NCI-H2196 treated with DMSO at 0.1 percent for 48 hours (cell line): Measurements from ENCODE around the gene PAH.

Experiments
- DNase-seq: peaks from one replicate; lab custom pipeline; 2025; ENCODE audit not compliant: unreplicated experiment; lab: John Stamatoyannopoulos, UW

Gene PAH

DNA sequence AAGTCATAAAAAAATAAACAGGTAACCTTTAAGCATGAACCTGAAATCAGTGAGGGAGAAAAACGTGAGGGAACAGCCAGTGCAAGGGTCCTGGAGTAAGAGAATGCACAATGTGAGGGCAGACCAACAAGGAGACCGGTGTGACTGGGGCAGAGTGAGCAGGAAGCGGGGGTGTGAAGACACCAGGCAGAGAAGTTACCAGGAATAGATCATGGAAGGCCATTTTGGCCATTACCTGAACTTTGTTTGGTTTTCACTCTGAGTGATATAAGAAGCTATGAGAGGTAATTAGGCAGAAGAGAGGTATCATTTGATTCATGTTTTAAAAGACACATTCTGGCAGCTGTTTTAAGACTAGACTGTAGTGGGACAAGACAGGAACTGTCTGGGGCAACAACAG, 15.0 kb downstream of the PAH start:
- no peak for DNase-seq

DNA sequence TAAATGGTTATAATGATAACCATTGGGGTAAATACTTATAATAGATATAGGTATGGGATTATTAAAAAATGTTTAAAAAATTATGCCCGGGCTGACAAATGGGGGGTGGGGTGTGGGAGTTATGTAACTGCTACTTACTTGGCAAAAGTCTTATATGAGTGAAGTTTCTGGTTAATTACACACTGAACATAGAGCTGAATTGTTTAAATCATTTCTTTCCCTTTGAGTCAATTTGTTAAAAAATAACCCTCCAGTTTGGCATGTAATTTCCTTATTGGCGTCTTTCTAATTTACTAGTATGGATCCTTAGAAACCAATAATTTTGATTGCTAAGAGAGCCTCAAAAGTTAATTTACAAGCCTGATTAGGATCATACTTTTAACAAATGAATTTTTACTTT, 16.7 kb downstream of the PAH start:
- no peak for DNase-seq

DNA sequence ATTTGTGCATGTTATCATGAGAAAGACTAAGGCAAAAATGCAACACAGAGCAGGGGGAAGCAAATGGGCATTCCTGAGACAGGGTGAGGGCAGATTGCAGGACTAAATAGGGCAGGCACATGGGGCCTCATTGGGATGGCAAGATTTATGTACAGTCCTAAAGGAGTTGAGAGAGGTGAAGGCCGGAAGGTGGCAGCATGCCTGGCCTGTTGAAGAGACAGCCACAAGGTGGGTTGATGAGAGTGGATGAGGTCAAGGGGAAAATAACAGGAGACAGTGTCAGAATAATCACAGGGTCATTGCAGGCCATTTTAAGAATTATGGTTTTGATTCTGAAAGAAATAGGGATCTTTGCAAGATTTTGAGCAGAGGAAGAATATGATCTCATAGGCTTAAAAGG, 21.0 kb downstream of the PAH start:
- DNase-seq = no peak

DNA sequence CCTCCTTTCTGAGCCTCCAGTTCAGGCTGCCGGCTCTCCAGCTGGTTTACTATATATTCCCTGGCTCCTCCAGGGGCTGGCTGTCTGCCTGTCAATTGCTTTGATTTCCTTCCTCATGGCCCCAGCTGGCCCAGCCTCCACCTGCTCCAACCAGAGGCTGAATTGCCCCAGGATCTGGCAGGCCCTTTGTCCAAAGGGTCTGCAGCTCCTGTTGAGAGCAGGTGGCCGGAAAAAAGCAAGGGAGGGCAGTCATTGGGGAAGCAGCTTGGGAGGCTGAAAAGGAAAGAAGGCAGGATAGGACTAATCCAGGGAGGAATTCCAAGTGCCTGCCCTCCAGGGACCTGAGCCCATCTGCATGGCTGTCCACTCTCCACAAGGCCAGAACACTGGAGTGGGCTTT, 25.3 kb downstream of the PAH start:
- DNase-seq = no peak

DNA sequence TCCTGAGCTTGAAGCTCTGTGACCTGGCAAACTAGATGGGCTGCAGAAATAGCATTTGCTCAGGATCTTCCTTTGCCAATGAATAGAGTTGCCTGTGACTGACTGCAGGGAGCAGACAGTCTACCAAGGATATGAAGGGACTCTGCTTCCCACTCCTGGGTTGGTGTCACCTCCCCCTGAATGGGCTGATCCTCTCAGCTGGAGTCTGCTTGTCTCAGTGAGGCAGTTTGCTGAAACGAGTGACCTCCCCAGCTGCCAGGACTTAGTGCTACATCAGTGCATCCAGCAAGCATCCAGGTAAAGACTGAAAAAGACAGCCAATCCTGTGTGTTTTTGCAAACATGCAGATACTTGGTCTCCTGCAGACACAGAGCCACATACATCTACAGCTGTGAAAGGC, 28.5 kb downstream of the PAH start:
- DNase-seq = no peak

DNA sequence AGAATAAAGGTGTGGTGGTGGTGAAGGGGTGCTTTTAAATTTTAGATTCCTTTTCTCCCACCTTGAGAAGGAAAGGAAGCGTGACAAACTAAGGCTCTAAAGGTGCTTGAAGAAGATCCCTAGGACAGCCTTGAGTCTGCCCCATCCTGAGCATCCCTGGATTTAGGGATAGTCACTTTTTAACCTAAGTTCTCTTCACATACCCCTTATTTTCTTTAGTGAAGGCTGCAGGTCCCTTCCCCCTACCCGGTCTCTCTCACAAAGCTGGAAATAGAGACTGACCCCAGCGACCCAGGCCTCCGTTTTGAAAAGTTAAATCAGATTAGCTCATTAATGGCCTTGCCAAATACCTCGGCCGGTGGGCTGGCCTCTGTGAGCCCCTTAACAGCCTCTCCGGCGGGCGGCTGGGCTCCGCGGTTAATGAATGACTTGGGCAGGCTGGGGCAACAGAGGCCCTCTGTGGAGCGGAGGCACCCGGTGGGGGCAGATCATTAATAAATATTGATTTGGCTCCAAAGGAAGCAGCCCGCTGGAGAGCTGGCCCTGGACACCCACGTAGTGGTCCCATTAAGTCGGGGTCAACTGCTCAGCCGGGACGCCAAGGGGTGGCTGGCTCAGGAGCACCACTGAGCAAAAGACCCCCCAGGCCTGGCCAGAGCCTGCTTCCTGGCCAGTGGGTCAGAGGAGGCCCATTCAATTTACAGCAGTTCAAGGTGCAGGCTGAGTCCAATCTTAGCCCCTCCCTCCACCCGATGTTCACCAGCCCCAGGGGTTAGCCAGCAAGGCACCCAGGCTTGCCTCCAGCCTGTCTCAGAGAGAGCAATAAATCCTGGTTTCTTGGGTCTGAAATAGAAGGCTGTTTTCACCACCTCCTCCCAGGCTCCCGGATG, 31.8 kb downstream of the PAH start:
- no peak for DNase-seq

DNA sequence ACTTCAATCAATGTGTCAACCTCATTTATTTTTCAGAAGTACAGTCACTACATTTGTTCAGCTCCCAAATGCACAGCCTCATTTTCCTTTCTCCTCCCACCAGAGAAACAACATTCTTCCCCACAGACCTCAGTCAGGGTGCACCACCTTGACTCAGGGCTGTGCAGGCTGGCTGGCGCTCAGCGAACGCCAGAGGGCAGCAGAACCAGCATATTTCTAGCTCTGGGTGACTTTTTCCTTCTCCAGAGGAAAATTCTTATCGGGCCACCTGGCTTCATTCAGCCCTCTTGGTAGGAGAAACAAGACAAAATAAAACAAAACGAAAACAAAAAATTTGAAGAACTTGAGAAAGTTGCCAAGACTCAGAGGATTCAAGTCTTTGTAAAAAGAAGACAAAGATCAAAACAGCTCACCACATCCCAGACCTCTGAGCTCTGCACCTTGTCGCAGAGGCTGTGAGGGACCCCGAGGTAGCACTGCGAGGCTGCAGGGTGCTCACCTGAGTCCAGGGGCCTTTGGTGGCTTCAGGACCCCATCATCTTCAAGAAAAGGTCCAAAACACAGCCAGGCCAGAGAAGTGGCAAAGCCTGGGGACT, 33.7 kb downstream of the PAH start:
- DNase-seq = peak; percentile 43

DNA sequence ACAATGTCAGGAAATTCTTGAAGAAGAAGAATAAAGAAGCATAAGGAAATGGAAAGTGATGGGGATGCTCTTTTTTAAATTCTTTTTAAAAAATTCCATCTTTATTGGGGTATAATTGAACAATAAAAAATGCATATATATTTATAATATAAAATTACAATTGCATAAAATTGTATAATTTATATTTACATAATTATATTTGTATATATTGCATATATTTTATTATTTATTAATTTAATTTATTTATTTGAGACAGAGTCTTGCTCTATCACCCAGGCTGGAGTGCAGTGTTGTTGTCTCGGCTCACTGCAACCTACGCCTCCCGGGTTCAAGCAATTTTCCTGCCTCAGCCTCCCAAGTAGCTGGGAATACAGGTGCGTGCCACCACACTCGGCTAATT, 36.3 kb downstream of the PAH start:
- DNase-seq = no peak

DNA sequence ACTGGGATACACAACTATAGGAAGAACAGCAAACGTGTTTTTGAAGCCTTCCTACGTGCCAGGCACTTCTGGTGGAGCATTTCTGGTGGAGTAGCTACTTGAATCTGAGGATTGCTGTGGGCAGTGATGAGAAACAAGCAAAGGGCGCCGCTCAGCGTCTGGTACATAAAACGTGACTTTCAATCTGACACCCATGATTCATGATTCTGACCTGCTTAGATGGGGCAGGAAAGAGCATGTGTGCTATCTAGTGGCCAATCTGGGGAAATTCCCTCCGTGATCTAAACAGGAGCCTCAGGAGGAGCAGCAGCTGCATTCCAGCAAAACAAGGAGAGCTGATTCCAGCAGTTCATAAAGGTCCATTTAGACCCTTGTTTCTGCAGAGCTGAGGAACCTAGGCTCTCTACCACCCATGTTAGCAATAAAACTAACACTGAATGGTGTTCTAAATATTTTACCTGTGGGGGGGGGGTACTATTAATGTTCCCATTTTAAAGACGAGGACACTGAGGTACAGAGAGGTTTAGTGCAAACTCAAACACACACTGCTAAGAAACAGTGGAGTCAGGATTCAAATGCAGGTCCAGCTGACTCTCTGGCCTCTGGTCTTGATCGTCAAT, 37.8 kb downstream of the PAH start:
- DNase-seq = peak; percentile 96

DNA sequence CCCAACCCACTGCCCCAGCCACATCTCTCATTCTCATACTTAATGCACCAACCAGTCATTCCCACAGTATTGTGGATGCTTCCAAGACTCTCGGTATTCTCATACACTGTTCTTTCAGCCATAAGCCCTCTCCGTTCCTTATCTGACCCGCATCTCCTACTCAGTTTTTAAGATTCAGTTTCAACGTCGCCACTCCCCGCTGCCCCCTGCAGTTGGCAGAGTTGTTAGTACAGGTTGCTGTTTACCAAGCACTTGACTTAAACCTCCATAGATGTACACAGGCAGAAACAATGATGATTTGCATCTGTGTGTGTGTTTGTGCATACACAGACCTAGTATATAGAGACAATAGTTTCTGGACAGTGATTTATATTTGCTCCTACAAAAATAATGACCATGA, 40.2 kb downstream of the PAH start:
- no peak for DNase-seq

DNA sequence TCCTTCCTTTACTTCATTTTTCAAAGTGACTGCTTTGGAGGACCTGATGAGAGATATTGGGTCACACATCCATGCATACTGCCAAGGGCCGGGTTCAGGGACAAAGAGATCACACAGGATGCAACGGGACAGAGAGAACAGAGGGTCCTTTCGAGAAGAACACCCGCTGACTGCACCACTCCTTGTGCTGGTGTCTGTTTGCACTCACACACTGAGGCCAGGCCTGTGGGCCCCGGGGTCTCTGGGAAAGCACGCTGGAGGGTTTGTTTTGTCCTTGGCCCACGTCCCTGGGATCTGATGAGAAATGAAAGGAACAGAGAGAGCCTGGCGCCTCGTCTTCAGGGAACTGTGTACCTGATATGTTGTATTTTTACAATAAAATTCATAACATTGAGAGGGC, 42.2 kb downstream of the PAH start:
- DNase-seq = no peak

DNA sequence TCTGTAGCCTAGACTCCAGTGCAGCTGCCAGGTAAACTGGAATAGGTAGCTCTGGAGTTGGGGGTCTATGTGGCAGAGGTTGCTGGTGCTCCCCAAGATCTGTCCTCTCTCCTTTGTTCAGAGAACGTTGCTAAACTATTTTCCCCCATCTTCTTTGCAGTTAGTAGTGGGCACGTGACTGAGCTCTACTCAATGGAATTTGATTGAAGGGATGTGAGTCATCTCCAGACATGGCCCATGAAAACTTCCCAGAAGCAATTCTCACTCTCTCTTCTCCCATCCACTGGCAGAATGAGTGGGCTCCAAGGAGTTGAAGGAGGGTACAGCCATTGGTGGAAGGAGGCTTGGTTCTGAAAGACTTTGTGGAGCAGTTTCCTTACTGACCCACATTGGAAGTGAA, 44.0 kb downstream of the PAH start:
- no peak for DNase-seq

DNA sequence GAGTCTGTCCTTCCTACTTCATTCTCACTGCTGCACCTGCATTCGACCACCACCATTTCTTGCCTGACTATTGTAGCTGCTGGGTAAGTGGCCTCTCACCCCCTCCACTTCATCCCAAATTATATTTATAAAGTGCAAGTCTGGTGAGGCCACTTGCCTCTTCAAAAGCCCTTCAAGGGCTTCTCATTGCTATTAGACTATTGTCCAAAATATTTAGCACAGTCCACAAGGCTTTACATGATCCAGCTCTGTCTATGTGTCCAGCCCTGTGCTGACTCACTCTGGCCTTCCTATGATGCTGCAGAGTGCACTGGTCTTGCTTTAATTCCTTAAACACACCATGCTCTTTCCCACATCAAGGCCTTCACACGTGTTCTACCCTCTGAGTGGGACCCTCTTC, 46.0 kb downstream of the PAH start:
- no peak for DNase-seq

DNA sequence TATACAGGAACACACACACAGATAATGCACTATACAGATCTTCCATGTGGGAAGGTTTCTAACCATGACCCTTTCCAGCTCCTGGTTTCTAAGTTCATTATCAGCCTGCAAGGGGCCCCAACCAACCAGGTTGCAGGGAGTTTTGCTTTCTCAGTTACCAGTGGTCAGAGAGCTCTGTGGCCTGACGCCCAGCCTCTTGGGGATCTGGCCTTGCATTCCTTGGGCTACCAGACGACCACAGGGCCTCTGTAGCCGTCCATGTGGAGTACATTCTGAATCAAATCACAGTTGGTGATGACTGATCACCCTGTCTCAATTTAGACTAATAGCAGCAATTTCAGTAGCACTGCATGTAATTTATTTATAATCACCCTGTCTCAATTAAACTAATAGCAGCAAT, 47.5 kb downstream of the PAH start:
- DNase-seq = no peak

DNA sequence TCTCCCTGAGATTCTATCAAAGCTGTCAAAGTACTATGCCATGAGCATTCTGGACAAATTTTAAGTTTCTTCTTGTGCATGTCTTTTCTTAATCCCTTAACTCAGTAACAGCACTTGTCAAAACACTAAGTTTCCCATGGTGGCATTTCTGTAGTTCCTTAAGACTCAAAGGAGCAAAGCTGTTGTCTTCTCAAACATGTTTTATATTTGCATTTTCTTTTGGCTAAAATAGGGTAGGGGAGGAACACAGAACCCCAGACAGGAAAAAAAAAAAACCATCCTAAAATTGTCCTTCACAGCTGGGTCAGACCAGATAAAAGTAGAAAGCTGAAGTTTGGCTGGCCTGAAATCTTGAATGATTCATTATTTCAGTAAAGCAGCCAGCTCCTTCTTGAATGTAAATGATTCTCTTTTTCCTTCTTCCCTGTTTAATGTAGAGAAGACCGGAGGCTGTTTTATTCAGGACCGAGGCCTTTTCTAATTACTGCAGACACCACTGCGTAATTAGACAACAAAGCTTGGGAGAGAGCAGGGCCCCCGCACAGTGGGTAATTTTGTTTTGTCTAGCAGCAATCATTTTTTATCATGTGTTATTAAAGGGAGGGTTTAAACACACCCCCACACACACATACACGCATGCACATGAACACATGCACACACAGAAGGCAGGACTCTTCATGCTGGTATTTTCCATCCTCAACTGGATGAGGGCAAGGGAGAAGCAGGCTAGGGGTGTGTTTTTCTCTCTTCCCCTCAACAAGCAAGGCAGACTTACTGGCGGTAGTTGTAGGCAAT, 51.0 kb downstream of the PAH start:
- no peak for DNase-seq

DNA sequence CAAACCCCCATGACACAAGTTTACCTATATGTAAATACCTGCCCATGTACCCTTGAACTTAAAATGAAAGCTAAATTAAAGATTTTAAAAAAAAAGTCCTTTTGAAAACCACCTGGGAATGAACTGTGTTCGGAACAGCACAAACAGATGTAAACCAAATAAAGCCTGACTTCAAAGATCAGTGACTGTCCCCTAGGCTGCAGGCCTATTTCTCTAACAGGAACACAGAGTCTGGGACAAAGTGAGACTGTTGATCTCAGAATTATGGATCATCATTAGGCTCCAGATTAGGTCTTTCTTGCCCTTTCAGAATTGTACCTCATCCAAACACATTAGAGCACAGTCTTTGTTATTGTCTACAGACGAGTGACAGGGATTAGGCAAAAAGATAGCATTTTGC, 54.6 kb downstream of the PAH start:
- DNase-seq = no peak

DNA sequence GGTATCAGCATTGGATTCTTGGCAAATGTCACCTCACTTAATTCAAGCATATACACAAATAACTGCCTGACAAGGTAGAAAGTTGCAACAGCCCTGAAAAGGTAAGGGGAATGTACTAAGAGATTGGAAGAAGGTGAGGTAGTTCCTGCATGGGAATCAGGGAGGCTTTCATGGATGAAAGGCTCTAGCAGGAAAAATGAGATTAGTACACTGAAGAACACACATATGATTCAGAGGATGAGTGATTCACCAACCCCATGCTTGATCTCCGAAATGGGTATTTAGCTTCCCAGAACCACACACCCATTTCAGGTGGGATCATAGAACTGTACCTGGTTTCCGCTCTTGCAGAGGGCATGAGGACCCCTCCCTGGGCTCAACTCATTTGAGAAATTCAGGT, 65.8 kb downstream of the PAH start:
- no peak for DNase-seq

DNA sequence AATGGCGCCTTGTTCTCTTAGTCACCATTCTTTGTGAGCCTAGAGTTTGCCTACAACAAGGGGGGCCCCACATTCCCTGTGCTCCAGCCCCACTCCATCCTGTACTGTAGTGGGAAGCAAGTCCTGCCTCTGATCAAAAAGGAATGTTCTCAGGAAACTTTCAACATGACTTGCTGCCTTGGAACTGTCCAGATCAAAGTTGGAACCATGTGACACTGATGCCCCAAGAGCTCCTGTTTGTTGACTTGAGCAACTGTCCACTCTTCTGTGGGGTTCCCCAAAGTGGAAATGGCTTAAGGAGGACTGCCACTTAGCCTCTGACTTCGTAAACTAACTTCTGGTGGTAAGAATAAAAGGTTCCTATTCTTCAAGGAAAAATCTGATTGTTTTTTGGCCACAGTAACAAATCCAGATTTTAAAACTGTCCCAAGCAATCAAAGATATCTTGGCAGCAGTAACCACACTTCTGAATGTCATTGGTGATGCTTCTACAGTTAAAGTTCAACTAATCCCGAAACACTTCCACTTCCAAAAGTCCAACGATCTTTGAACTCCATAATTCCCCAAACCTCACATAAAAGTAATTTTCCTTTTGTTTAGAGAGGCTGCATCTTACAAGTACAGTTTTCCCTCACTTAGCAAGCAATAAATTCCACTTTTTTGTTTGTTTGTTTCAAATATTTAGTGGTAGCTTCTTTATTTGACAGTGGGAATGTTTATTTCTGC, 67.2 kb downstream of the PAH start:
- DNase-seq = no peak

DNA sequence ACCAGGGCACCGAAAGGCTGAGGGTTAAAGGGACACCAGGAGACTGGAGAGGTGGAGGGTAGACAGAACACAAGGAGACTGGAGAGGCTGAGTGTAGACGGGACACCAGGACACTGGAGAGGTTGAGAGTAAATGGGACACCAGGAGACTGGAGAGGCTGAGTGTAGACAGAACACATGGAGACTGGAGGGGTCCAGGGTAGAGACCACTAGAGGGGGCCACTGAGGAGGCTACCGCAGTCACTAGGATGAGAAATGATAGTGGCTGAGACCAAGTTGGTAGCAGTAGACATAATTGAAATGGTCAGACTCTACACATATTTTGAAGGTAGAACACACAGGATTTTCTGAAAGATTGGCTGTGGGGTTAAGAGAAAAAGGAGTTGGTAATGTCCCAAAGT, 68.2 kb downstream of the PAH start:
- DNase-seq = no peak

DNA sequence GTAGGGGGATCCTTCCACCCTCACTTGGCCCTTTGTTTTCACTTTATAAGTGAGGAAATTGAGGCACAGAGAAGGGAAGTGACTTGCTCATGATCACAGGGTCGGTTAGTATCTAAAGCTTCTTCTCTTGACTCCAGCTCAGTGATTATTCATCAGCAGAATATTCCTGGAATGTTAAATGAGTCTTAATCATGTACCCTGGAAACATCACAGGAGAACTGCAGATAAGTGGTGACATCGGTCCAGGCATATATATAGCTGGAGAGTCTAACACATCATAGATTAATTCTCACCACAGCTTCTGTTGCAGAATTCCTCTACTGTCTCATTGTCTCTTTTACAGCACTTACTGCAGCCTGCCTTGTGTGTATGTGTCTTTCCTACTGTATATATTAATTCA, 69.9 kb downstream of the PAH start:
- DNase-seq = no peak
